Kidney epithelial cell (primary cell): ENCODE measurements around the gene PRR23B. TPM values are rescaled to one million over a fixed set of nuclear protein-coding genes. Genes with fewer than 3 reads are reported as not detected.

Experiments
- DNase-seq: peaks from one replicate; pipeline ENCODE4 v3.0.0-alpha.2; 2010; ENCODE audit warnings: low read depth
- H3K27me3 ChIP-seq: 2 replicates; pipeline ENCODE4 v1.6.0; 2011; ENCODE audit warnings: low read length; ENCODE audit not compliant: control insufficient read depth, insufficient read depth
- H3K36me3 ChIP-seq: 2 replicates; pipeline ENCODE4 v1.5.1; 2011; ENCODE audit warnings: low read length; ENCODE audit not compliant: control insufficient read depth, insufficient read depth
- H3K4me3 ChIP-seq: 2 replicates; pipeline ENCODE4 v1.5.1; 2011; ENCODE audit warnings: low read depth, mild to moderate bottlenecking, control low read depth, low read length
- CTCF ChIP-seq: IDR thresholded peaks from 2 replicates; pipeline ENCODE4 v1.5.1; 2011; ENCODE audit warnings: mild to moderate bottlenecking, moderate library complexity, low read length, control low read depth, inconsistent platforms; ENCODE audit not compliant: insufficient read depth, poor library complexity, severe bottlenecking
- total RNA-seq: library from RNA; depleted of rRNA; stranded (reverse); fragments of >200 nt; gene quantifications from 2 replicates; pipeline ENCODE4 v1.2.3, GENCODE V29; 2015

Gene PRR23B
- total RNA-seq, 1 donor from 2014 or later, result not detected

DNA sequence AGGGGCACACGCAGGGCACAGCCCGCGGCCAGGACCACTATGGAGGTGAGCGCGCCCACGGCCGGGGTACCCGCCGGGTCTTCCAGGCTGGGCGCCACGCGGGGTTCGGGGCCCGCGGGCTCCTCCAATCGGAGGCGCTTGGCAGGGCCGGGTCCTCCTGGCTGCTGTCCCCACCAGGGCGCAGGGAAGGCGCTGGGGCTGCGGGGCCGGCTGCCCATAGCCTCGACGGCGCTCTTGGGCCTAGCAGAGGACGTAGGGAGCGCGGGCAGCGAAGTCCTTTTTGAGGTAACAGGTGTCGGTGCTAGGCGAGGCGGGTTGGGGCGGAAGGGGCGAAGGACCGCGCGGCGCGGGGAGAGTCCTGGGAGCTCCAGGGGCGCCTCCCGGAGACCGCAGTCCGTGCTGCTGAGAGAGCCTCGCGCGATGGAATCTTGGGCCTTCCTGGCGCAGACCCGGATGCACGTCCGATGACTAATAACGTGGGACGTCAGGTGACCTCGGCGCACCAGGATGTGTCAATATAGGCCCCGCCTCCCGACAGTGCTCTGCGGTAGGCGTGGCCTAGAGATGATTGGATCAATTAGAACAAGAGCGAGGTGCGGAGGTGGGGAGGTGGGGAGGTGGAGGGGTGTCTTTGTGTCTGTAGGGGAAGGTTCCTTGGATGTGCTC is 14.5 kb downstream of the PRR23B start, which contains the start of gene PRR23A:
Gene PRR23A, minus strand, starts transcription at position 218 of the 666 bp plus-strand sequence. Its CDS starts 0 bp downstream, at position 218.
- H3K27me3 ChIP-seq, result no peaks in the 10 kb centered on the region
- no peak for DNase-seq
- no peaks in the 10 kb centered on the region for H3K36me3 ChIP-seq
- no peak within 1 kb of the TSS for H3K4me3 ChIP-seq
- no peak for TF ChIP-seq CTCF

- Histone ChIP-seq H3K4me3 (no peak overlapping the region), H3K36me3 (no peaks in the 10 kb centered on the region), H3K27me3 (no peaks in the 10 kb centered on the region)
- no peak for TF ChIP-seq CTCF
- DNase-seq, result no peak
These were observed 15.3 kb downstream of the PRR23B start for GRCh38 chr3:139005356-139005993.

DNA sequence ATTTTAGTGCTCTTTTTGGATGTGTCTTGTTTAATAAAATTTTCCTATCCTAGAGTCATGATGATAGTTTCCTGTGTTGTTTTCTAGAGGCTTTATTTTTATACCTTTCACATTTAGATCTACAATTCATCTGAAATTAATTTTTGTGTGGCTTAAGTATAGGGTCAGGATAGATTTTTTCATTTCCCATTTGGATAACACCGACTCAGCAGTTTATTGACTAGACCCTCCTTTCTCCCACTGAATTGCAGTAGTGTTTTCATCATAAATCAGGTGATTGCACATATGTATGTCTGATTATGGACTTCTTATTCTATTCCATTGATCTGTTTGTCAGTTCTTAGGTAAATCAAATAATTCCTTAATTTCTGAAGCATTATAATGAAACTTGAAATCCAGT is 25.0 kb downstream of the PRR23B start:
- TF ChIP-seq CTCF, result no peak
- no peak overlapping the region for H3K4me3 ChIP-seq
- H3K27me3 ChIP-seq, result no peaks in the 10 kb centered on the region
- H3K36me3 ChIP-seq, result no peaks in the 10 kb centered on the region
- DNase-seq, result no peak

DNA sequence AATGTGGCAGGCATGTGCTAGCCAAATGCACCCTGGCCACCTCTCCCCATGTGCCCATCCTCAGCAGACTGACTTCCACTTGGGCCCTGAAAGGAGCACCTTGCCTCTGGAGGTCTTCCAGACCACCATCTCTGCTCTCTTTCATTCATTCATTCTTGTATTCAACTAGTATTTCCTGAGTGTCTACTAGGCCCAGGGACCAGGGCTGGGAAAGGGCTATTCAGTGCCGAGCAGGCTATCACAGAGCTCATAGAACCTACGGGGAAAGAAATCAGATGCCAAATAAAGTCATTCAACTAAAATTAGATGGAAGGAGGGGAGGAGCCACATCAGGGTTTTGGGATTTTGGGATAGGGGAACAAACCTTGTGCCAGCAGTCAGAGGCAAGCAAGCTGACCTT is 33.5 kb downstream of the PRR23B start:
- no peak for TF ChIP-seq CTCF
- no peaks in the 10 kb centered on the region for H3K36me3 ChIP-seq
- no peak for DNase-seq
- peaks cover 3% of the 10 kb centered on the region for H3K27me3 ChIP-seq
- H3K4me3 ChIP-seq, result no peak overlapping the region

DNA sequence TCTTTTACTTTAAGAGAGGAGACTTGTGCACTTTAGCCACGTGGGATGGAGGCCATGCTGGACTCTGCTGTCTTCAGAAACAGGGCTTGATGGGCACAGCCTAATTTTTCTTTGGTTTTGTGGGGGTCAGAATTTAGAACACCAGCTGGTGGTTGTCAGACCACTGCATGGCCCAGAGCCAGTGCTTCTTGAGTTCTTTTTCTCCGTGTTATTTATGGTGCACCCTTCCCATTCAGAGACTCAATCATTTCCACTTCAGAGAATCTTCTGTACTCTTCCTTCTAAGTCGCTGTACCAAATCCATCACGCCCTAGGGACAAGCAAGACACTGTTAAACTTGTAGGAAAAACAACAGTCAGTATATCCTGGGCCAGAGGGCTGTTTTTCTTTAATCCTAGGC is 34.8 kb downstream of the PRR23B start:
- TF ChIP-seq CTCF, result no peak
- no peak for DNase-seq
- Histone ChIP-seq H3K4me3 (no peak overlapping the region), H3K27me3 (peaks cover 3% of the 10 kb centered on the region), H3K36me3 (no peaks in the 10 kb centered on the region)
